NCI-H345 treated with DMSO at 0.1 percent for 48 hours (cell line): ENCODE measurements around the gene UGT2A3.
"Not testable (repeated sequence)": the region's sequence is repeated elsewhere in the genome, so short reads cannot be mapped to it uniquely, and the experiment has no call there.

Source experiments
- DNase-seq: peaks from one replicate; lab custom pipeline; 2025; ENCODE audit not compliant: unreplicated experiment; lab: John Stamatoyannopoulos, UW

Gene UGT2A3

GRCh38 chr4:68951078-68951805 is at the start of gene UGT2A3:
TSS of gene UGT2A3 (minus strand) at chr4:68951804. CDS start at chr4:68951760, 44 bp downstream.
- no peak for DNase-seq

DNA sequence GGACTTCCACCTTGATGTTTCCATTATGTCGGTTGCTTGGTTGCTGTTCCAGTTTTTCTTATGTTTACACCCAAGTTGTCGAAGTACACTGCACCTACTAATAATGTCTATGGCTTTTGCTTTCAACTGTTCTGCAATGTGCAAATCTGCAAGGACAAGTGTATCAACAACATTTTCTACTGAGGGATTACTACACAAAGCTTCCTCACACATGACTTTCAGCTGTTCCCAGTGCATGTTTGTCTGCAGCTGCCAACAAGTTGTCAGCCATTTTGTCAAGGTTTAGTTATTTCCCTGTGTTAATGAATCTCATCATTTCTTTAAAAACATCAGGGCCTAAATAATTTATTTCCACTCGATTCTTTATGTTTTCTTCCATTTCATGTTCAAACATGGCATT is 45.4 kb upstream of the UGT2A3 start:
- DNase-seq: no peak

DNA sequence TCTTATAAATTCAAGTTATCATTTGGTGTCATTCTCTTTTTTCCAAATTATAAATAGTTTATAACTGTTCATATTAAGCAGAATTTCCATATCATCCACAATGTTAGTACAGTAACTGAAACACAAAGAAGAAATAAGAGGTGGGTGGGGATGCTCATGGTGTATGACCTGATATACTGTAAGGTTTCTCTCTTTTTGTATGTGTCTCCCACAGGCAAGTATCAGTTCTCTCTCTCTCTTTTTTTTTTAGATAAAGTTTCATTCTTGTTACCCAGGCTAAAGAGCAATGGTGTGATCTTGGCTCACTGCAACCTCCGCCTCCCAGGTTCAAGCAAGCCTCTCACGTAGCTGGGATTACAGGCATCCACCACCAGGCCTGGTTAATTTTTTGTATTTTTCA is 43.7 kb upstream of the UGT2A3 start:
- DNase-seq: no peak

- no peak for DNase-seq
Measured at GRCh38 chr4:68987007-68987406, 35.4 kb upstream of the UGT2A3 start.

DNA sequence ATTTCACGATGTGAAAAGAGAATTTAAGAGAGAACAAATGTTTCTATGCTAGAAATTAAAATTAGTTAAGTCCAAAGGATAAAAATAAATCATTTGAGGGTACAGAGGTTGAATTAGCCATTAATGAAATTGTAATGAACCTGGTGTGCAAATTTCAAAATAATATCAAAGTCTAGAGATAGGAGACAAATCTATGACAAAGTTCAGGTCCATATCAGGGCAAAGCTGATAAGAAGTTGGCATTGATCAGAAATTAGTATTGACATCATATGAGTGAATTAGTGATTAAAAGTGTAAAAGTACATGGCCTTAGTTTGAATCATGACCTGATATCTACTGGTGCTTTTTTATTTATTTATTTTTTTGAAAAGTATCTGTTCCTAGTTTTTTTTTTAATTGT is 33.8 kb upstream of the UGT2A3 start:
- no peak for DNase-seq

DNA sequence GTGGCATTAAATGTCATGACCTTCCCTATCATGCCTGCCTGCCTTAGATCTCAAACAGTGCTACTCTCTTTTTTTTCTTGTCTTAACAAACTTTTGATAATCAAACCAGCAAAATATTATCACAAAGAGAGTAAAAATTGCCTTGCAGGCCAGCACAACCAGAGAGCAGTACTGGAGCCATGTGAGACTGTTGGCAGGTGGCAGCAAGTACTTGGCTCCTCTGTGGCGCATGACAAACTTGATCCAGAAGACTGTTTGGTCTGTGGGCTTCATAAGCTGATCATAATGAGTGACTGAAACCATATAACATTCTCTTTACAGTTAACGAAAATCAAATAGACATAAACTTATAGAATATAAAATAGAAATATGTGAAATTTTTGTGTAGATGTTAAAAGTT is 33.3 kb upstream of the UGT2A3 start:
- no peak for DNase-seq

- no peak for DNase-seq
Measured at GRCh38 chr4:68963374-68963773, 11.8 kb upstream of the UGT2A3 start.

DNA sequence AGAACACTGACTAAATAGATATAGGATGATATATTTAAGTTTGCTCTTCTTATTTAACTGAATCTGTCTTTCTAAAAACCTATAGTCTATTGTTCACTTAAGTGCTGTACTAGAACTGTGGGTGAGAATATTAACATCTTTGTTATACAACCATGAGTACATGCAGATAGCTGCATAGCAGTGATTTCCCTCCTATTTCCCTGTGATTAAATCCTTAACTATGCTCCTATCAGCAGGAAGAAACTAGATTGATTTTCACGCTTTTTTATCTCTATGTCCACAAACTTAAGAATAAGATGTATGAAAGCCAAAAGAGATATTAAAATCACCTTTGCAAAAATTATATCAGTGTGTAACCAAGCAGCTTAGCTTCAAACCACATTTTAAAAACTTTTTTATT is 11.3 kb upstream of the UGT2A3 start:
- no peak for DNase-seq

- no peak for DNase-seq
Measured at GRCh38 chr4:68960294-68961163, 8.9 kb upstream of the UGT2A3 start.

- DNase-seq: not testable (repeated sequence)
Measured at GRCh38 chr4:68959085-68959484, 7.5 kb upstream of the UGT2A3 start.

DNA sequence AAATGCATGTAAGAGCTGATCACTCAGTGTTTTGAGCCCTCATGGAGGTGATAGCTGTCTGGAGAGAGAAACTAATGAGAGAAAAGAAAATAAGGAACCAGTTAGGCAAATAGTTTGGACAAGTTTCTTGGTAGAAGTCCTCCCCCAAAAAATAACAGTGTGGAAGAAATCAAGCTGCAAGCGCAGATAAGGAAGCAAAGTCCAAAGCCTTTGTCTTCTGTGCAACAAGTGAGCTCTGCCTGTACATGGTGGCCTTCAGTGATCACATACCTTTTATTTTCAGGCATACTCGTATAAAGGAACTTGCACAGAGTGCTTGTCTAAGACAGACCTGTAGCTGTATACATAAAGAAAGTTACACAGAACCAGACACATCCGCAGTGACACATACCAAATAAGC is 2.5 kb upstream of the UGT2A3 start:
- DNase-seq: no peak

DNA sequence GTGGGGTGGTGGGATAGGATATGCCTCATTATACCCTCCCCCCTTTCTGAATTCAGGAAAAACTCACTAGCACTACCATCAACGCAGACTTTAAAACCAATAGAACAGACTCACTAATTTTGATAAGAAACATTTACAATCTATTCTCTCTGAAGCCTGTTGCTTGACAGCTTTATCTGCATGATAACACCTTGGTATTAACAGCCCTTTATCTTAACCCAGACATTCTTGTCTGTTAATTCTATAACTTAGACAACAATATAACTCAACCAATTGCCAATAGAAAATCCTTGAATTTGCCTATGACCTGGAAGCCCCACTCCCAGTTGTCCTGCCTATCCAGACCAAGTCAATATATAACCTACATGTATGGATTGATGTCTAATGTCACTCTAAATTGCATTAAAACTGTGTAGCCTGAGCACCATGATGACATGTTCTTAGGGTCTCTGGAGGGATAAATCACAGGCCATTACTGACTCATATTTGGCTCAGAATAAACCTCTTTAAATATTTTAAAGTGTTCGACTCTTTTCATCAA is 1.5 kb upstream of the UGT2A3 start:
- DNase-seq: no peak

DNA sequence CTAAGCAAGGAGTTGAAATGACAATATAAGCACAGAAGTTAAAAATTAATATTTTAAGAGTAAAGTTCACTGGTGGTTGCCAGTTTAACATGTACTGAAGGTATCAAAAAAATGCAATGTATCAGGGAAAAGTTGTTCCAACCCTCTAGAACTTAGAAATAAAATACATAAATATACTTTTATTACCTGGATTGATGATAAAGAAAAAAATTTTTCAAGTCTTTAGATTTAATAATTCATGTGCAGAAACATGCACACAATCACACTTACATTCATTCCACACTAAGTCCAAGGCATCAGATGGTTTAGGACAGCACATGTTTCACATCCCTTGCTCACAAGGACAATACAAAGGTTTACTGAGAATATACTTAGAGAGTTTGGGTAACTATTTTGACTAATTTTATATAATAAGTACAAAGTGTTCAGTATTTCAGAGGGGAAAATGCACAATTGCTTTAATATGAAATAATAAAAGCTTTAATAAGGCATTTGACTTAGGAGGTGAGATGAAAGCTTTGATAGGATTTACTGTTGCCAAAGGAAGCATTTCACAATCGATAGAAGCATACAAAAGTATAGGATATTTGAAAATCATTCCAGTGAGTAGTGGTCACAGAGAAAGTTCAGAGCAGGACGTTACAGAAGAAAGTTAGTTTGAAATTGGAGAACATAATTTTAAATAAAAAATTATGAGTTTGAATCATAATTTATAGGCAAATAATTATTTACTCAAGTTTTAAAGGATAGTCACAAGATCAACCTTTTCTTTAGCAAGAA is 392 bp upstream of the UGT2A3 start:
- no peak for DNase-seq

DNA sequence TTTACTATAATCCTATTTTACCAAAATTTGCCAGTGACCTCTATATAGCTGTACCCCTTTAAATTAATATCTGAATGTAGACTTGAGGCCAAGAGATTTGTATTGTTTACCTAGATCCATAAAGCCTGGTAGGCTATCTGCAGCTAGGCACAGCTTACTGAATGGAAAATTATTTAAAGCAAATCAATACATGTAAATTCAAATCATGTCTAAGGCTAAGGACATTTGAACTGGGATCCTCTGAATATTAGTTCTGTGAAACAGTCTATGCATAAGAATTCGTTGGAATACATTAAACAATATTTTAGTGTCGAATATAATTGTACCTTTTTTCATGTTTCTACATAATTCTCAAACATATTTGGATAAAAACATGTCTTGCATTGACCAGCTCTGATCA is 1.6 kb downstream of the UGT2A3 start:
- DNase-seq: no peak

DNA sequence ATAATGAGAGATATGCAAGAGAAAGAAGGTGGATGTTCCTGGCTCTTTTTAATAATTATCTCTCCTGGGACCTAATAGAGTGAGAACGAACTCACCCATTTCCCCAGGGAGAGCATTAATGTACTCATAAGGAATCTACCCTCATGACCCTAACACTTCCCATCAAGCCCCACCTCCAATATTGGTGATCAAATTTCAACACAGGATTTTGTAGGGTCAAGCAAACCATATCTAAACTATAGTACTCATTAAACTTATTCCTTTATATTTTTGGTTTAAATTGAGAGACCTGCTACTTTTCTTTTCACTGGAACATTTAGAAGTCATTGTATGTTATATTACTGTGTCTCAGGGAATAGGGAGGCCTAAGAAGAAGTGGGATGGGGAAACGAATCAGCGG is 2.6 kb downstream of the UGT2A3 start:
- DNase-seq: no peak

- no peak for DNase-seq
Measured at GRCh38 chr4:68948044-68948743, 3.4 kb downstream of the UGT2A3 start.

DNA sequence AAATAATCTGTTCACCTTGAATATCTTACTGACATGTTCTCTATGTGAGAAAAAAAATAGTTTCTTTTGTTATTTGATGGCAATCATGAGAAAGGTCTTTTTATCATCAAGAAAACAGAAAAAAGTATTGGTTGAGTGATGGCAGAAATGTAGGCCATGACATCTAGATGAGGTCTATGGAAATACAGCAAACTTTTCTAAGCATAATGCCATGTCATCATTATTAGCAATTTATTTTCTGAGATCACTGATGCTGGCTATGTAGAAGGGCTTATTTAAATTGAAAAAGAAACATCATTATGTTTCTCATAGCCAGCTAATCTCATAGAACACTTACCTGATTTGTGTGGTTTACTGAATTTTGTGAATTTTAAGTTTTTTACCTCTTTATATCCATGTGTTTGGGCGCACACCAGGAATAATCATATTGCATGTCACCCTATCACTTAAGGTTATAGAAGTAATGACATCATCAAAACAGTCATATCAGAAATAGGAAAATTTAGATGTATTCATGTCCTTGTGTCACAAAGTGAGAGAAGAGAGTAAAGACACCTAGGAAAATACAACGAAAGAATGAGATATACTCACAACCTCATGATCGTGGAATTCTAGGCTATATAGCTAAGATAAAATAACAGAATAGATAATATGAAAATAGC is 22.4 kb downstream of the UGT2A3 start:
- DNase-seq: no peak

GRCh38 chr4:68927165-68927564 is 24.4 kb downstream of the UGT2A3 start:
- no peak for DNase-seq

GRCh38 chr4:68922202-68922601 is 29.4 kb downstream of the UGT2A3 start:
- not testable (repeated sequence) for DNase-seq

DNA sequence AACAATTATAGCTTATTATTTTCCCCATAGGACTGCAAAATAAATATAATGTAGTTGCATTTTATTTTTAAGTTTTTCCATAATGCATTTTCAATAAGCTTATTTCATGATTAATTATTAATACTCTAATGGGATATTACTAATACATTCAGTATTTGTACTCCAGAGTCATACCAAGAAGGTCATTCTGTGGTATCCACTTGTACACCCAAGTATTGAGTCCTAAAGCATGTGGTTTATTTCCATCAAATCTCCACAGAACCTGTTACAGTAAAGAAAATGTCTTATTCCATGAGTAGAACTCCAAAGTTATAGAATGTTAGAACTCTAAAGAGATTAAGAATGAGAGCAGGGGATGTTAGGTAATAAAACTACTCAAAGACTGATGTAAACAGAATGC is 30.6 kb downstream of the UGT2A3 start:
- DNase-seq: no peak
